GM19397 (cell line): ENCODE measurements around the gene TOMM34.

Experiments used
- ATAC-seq: cut with Tn5 transposase; IDR thresholded peaks from one replicate; pipeline ENCODE4 v1.9.1; 2021; ENCODE audit warnings: mild to moderate bottlenecking, moderate library complexity; ENCODE audit not compliant: unreplicated experiment

TOMM34 gene

DNA sequence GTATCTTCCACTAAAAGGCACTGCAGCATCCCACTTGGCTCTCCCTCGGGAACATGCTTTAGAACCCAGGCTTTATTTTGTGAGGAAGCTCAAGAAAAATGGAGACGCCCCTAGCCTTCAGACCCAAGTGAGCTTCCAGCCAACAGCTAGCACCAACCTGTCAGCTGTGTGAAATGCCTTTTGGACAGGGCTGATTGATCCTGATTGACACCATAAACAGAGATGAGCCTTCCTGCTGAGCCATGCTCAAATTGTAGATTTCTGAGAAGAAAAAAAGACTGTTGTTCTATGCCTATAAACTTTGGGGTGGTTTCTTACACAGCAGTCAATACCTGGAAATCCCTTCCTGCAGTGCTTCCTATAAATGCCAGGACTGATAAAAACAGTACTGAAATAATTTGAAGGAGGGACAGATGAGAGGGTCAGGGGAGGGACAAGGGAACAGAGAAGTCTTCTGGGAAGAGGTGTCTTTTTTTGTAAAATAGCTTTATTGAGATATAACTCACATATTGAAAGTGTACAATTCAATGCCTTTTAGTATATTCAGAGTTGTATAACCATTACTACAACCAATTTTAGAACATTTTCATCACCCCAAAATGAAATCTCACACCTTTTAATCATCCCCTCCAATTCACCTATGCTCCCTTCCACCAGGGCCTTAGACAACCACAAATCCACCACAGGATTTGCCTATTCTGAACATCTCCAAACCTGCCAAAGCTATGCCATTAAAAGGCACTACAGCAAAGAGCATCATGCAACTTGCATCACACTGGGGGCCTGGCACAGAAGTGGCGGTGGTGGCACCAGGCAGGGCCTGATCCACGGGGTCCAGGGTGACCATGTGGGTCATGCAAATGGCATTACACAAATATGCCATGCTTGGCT is 3.4 kb upstream of the TOMM34 start:
- ATAC-seq, result no peak

DNA sequence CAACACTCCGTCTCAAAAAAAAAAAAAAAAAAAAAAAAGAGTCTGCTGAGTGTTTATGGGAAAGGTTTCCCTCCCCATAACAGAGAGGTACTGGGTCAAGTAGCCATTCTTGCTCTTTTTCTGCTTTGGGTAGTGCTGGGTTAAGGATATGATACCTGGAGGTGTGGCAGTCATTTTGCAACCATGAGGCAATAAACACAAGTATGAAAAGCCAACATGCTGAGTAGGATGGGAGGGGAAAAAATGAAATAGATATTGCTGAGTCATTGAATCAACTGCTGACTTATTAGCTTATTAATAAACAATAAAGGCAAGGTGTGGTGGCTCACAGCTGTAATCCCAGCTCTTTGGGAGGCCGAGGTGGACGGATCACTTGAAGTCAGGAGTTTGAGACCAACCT is 2.3 kb upstream of the TOMM34 start:
- no peak for ATAC-seq

GRCh38 chr20:44961870-44962267 is 1.7 kb upstream of the TOMM34 start:
- no peak for ATAC-seq

DNA sequence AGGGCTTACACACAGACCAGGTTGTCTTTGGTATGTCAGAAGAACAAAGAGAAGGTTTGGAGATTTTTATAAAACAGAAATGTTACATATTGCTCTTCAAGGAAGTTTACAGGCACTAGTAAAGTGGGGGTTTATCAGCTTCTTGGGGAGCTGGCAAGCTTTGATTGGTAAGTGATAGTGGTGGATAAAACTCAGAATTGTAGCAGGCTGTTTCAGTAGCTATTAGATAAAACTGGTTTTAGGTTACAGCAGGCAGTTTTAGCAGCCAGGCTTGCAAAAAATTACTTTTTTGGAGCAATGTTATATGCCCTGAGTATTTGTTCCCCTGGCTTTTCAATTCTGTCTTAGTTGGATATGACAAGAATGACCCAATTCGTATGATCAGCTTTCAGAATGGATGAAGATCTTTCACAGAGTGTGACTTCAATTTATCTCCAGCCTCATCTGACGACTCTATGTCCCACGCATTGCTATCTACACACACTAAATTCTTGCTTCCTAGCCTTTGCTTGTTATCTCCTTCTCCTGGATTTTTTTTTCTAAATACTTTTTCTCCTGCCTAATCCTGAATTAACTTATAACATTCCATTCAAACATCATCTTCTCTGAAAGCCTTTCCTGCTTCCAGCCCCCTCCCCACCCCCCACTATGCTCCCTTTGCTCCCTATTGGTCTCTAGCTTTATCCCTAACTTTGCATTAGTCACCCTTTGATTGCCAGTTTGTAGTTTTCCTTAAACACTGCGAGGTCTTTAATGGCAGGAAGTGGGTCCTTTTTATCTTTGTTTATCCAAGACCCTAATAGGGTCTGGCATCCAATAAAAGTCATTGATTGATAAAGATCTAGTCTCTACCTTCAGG is 1.0 kb upstream of the TOMM34 start:
- no peak for ATAC-seq

DNA sequence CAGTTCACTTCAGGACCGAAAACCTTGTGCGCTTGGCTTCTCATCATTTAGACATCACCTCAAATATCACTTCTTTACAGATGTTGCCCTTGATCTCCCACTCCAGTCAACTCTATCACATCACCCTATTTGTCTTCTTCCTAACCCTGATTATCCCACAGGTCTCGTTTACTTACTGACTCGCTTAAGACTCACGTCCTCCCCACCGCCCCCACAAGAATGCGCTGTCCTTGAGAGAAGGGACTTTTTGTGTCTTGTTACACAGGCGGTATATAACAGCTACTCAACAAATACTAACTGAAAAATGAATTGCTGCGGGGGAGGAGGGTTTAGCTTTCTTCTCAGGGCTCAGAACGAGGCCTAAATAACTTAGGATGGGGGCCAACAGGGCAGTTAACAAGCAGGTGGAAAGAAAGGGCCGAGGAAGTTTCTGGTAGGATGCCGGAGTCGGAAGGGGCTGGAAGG is 527 bp downstream of the TOMM34 start:
- peak; percentile 6 for ATAC-seq

GRCh38 chr20:44959082-44959637 is 1.0 kb downstream of the TOMM34 start:
- ATAC-seq, result no peak

DNA sequence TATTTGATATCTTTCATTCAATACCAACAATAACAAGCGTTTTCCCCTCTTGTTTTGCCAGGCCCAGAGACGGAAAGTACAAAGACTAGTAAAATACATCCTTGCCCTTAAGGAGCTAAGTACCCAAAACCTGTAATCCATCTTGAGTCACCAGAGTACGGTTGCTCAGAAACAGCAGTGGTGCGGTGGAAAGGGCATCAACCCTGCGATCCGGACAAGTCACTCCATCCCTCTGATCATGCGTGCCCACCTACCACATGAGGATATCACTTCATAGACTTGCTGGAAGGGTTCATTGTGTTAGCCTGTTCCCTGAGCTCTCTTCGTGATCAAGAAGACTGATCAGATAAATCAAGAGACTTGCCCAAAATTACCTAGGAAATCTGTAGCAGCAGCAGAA is 1.9 kb downstream of the TOMM34 start:
- no peak for ATAC-seq

DNA sequence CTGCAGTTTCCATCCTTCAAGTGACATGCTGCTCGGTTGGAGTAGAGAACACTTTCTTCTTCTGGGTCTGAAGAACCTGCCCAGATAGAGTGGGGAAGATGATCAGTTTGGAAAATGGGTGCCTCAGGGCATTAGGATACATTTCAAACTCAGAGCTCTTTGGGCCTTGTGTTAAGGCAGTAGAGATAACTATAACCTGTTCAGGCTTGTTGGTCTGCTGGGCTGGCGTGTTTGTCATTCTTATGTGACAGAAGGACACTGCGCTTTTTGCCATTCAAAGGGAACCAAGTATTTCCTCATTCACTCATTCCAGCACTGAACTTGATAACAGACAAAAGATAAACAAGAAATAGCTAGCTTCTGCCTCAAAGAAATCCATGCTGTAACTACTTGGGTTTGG is 3.8 kb downstream of the TOMM34 start:
- no peak for ATAC-seq

DNA sequence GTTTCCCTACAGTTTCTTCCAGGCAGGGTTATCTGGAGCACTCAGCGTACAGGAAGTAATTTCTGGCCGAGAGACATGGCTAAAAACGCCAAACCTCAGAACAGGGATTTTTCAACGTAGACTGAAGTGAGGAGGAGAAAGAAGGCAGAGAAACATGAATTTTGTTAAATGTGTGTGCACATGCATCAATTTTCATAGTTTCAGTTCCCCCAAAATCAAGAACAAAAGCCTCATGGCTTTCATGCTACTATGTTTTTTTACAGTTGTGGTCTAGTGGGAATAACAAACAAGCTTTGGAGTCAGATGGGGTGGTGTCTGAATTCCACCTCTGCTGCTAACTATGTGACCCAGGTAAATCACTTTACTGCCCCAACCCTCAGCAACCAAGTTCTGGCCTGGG is 4.9 kb downstream of the TOMM34 start:
- ATAC-seq, result no peak

DNA sequence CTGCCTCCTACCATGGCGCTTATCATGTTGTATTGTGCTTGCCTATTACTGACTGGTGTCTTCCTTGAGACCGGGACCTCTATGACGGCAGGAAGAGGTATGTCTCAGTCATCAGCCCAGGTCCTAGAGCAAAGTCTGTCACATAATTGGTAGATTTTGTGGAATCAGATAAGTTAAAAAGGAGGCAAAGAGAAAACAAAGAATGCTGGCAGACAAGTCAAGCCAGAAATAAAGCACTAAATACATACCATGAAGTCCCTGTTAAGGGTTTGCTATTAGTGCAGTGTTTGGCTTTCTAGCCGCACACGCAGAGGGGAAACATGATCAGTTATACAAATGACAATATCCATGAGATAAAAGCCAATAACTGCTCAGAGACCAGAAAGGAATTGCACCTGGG is 6.0 kb downstream of the TOMM34 start:
- no peak for ATAC-seq

- no peak for ATAC-seq
These were observed 7.5 kb downstream of the TOMM34 start for GRCh38 chr20:44952731-44953130.

GRCh38 chr20:44950368-44950767 is 9.8 kb downstream of the TOMM34 start:
- ATAC-seq, result no peak

DNA sequence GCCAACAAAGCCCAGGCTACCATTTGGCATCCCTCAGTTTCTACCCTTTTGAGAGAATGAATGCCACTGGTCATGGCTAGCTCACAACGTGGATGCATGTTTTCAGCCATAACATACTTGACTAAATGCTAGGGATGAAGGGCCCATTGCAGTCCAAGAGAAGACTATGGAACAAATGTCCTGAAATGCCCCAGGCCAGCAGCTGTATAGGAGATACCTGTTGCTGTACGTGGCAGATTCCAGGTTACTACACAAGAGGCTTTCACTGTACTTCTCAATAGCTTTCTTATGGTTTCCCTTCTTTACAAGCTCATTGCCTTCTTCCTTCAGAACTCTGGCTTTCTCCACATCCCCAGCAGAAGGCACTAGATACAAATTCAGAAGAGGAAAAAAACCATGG is 11.7 kb downstream of the TOMM34 start:
- no peak for ATAC-seq

GRCh38 chr20:44948107-44948506 is 12.1 kb downstream of the TOMM34 start:
- ATAC-seq, result no peak

- ATAC-seq, result no peak
These were observed 13.8 kb downstream of the TOMM34 start for GRCh38 chr20:44946271-44946852.

- no peak for ATAC-seq
These were observed 14.9 kb downstream of the TOMM34 start for GRCh38 chr20:44945261-44945660.

DNA sequence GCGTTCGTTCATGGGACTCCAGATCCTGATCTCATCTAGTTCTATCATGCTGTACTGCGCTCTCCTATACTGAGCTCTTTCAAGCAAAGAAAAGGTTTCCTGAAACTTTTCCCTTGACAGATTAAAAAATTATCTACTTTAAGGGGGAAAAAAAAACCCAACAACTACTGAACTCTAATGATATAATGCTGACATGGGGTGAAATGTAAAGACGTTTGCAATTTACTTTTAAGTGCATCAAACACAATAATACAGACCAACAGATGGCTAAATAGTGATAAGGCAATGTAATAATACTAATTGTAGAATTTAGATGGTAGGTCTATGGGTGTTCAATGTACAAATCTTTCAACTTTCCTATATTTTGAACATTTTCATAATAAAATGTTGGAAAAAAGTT is 16.4 kb downstream of the TOMM34 start:
- ATAC-seq, result no peak

DNA sequence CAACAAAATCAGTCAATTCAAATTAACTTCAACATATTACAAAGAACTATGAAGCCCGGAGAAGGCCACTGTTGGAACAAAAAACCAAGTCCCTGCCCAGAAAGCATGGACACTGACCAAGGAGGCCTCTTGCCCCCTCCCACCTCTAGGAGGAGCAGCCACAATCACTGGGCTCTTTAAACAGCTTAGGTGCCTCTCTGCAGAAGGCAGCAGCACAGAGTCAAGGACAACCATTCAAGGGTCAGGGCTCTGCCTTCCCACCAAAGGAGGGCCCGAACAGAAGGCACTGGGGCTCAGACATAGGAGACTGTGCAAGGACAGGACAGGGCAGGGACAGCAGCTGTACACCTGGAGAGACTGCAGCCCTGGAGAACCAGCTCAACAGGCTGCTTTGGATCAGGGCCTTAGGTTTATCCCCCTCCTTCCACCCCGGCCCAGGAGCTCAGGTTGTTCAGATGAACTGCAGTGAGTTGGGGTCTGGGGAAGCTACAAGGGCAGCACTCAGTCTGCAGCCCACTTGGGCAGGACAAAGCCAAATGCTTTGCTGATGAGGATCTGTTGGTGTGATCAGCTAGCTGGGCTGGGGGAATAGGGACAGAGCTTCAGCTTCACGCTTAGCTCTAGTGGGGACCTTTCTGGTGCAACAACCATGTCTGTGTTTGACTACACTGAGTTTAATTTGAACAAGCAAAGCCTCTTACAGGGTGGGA is 17.8 kb downstream of the TOMM34 start:
- ATAC-seq, result no peak

DNA sequence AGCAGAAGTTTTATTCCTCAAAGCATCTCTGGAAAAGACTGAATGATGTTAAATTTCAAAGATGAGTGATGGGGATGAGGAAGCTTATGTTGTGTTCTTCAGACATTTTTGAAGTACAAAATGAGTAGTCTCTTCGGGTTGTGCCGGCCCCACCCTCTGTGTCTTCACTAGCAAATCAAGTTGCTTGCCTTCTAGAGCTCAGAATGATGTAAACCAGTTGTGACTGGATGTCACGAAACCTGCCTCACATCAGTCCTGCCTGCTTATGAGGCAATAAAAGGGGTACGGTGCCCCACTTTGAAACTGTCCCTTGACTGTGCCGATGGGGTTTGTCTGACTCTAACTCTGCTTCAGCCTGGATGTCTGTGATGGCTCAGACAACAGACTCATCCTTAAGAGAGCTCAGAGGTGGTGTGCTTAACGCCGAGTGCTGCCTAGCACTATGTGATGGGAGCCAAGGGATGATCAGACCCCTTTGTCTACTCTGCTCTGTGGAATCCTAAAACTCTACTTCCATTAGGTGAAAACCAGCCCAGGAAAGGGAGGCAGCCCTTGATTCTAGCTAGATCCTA is 19.0 kb downstream of the TOMM34 start:
- no peak for ATAC-seq

GRCh38 chr20:44938637-44939036 is 21.6 kb downstream of the TOMM34 start:
- no peak for ATAC-seq
